HL-60 (cell line): ENCODE data around the gene HEATR3.

ENCODE experiments used
- CTCF ChIP-seq: IDR thresholded peaks from one replicate; pipeline ENCODE4 v1.5.1; 2011; ENCODE audit warnings: low read length, control low read depth, inconsistent platforms; ENCODE audit not compliant: insufficient read depth
- POLR2AphosphoS5 ChIP-seq: IDR thresholded peaks from 2 replicates; pipeline ENCODE4 v1.6.1; 2012; ENCODE audit warnings: low read depth
- REST ChIP-seq: IDR thresholded peaks from 2 replicates; pipeline ENCODE4 v1.6.1; 2012; ENCODE audit warnings: low read depth; ENCODE audit not compliant: insufficient replicate concordance

GRCh38 chr16:50056226-50056625 is 9.5 kb upstream of the HEATR3 start:
- no peak for TF ChIP-seq CTCF
- TF ChIP-seq POLR2AphosphoS5, result no peak
- no peak for TF ChIP-seq REST
